Gastroesophageal sphincter (tissue), 4 donors: Measurements from ENCODE around the gene LRPAP1. TPM values are rescaled to one million over a fixed set of nuclear protein-coding genes. Genes with fewer than 3 reads are reported as not detected.

Source experiments
- ATAC-seq: fragments of 150-250 bp; one replicate; pipeline ENCODE4 v1.9.1; 2016; ENCODE audit warnings: mild to moderate bottlenecking, moderate library complexity
- H3K27ac ChIP-seq, 4 donors: fragments of 200-600 bp; sonication (generic) in 3 of 4; 1 replicate in 3 of 4; 2 replicates in 1 of 4; pipeline ENCODE4 v1.5.1; 2016 to 2019
- H3K27me3 ChIP-seq: fragments of 200-600 bp; sonication (generic); one replicate; pipeline ENCODE4 v1.5.1; 2019
- H3K36me3 ChIP-seq, 2 donors: fragments of 200-600 bp; sonication (generic); one replicate each; pipeline ENCODE4 v1.5.1; 2019; ENCODE audit warnings: control low read depth in 1 of 2
- H3K4me1 ChIP-seq, 3 donors: fragments of 200-600 bp; sonication (generic); 1 replicate in 2 of 3; 2 replicates in 1 of 3; pipeline ENCODE4 v1.5.1; 2016 to 2019; ENCODE audit warnings: control low read depth in 2 of 3
- H3K4me3 ChIP-seq, 2 donors: fragments of 200-600 bp; sonication (generic); one replicate each; pipeline ENCODE4 v1.5.1; 2019; ENCODE audit warnings: mild to moderate bottlenecking in 1 of 2, moderate library complexity in 1 of 2
- H3K9me3 ChIP-seq, 3 donors: fragments of 200-600 bp; sonication (generic); one replicate each; pipeline ENCODE4 v1.5.1; 2017 to 2019; ENCODE audit warnings: control low read depth in 2 of 3
- CTCF ChIP-seq, 4 experiments: fragments of 200-600 bp in 2 of 4; fragments of 450-650 bp in 2 of 4; sonication (generic) in 1 of 4; IDR thresholded peaks; one replicate each; pipeline ENCODE4 v1.5.1; 2017 to 2019; ENCODE audit warnings: antibody characterized with exemption in 4 of 4, mild to moderate bottlenecking in 2 of 4, moderate library complexity in 2 of 4
- EP300 ChIP-seq: sonication (generic); formaldehyde crosslinking; IDR thresholded peaks from one replicate; pipeline ENCODE4 v1.6.1; 2017; ENCODE audit warnings: antibody characterized with exemption, mild to moderate bottlenecking
- POLR2A ChIP-seq, 2 donors: fragments of 450-650 bp; IDR thresholded peaks; one replicate each; pipeline ENCODE4 v1.6.1; 2017; ENCODE audit warnings: antibody characterized with exemption in 2 of 2, mild to moderate bottlenecking in 2 of 2, moderate library complexity in 1 of 2
- POLR2AphosphoS5 ChIP-seq: sonication (generic); formaldehyde crosslinking; IDR thresholded peaks from one replicate; pipeline ENCODE4 v1.6.1; 2017; ENCODE audit warnings: antibody characterized with exemption
- WGBS, 2 donors: methylation state at CpG; one replicate each; pipeline ENCODE4 v1.1.5; 2018; ENCODE audit warnings: low coverage in 1 of 2; 5-methylcytosine and 5-hydroxymethylcytosine counted together
- total RNA-seq, 4 donors: library from RNA; depleted of rRNA; stranded (reverse); fragments of >200 nt; gene quantifications; one replicate each; pipeline ENCODE4 v1.1.0, GENCODE V29; 2016

LRPAP1 gene
- total RNA-seq, 4 donors from 2014 or later = 180 to 267 (median 201) TPM

- Histone ChIP-seq H3K27me3 (no peaks in the 10 kb centered on the region), H3K4me1 (peaks cover 0 to 36% (median 7%) of the 10 kb centered on the region in 3 donors), H3K9me3 (no peaks in the 10 kb centered on the region), H3K4me3 (no peak overlapping the region), H3K36me3 (peaks cover 0 to 82% of the 10 kb centered on the region in 2 donors), H3K27ac (no peak overlapping the region)
- ATAC-seq = no peak
- no peak for TF ChIP-seq CTCF (IDR thresholded peaks at IDR 0.05)
- no peak for TF ChIP-seq EP300
- TF ChIP-seq POLR2A (IDR thresholded peaks at IDR 0.05) = no peak
- no peak for TF ChIP-seq POLR2AphosphoS5
- 54 to 88% methylated on average over 5 to 7 of the region's 33 CpGs for WGBS, 2 donors
These were observed 6.4 kb downstream of the LRPAP1 start for GRCh38 chr4:3525532-3526430.

- Histone ChIP-seq H3K9me3 (no peaks in the 10 kb centered on the region), H3K27ac (no peak overlapping the region), H3K4me1 (peaks cover 0 to 27% (median 0%) of the 10 kb centered on the region in 3 donors), H3K36me3 (peaks cover 0 to 89% of the 10 kb centered on the region in 2 donors), H3K27me3 (no peaks in the 10 kb centered on the region), H3K4me3 (no peak overlapping the region)
- TF ChIP-seq CTCF (IDR thresholded peaks at IDR 0.05) (no peak), POLR2AphosphoS5 (no peak), EP300 (no peak), POLR2A (IDR thresholded peaks at IDR 0.05) (no peak)
- 73 to 75% methylated on average over 7 to 9 of the region's 19 CpGs for WGBS, 2 donors
- no peak for ATAC-seq
These were observed 7.3 kb downstream of the LRPAP1 start for GRCh38 chr4:3524920-3525319.

GRCh38 chr4:3524349-3524748, 7.9 kb downstream of the LRPAP1 start:
- no peaks in the 10 kb centered on the region for H3K27me3 ChIP-seq
- H3K27ac ChIP-seq = no peak overlapping the region
- peaks cover 0 to 22% (median 0%) of the 10 kb centered on the region in 3 donors for H3K4me1 ChIP-seq
- H3K36me3 ChIP-seq = peaks cover 0 to 89% of the 10 kb centered on the region in 2 donors
- H3K4me3 ChIP-seq = no peak overlapping the region
- TF ChIP-seq CTCF (IDR thresholded peaks at IDR 0.05) (no peak), POLR2A (IDR thresholded peaks at IDR 0.05) (no peak), EP300 (no peak), POLR2AphosphoS5 (no peak)
- no peaks in the 10 kb centered on the region for H3K9me3 ChIP-seq
- WGBS, 2 donors = 100% methylated on average over 1 of the region's 8 CpGs; no CpG with 5 or more reads in 1 of the 2 donors
- no peak for ATAC-seq

- ATAC-seq = no peak
These were observed 8.5 kb downstream of the LRPAP1 start for GRCh38 chr4:3523628-3524221.

More at GRCh38 chr4:3523628-3524221, 8.5 kb downstream of the LRPAP1 start:
- WGBS, 2 donors = 63 to 79% methylated on average over 6 to 7 of the region's 24 CpGs
- no peak overlapping the region for H3K4me3 ChIP-seq
- peaks cover 0 to 18% (median 0%) of the 10 kb centered on the region in 3 donors for H3K4me1 ChIP-seq
- H3K36me3 ChIP-seq = peaks cover 0 to 90% of the 10 kb centered on the region in 2 donors
- no peaks in the 10 kb centered on the region for H3K9me3 ChIP-seq
- H3K27ac ChIP-seq = no peak overlapping the region
- no peaks in the 10 kb centered on the region for H3K27me3 ChIP-seq
- TF ChIP-seq EP300 (no peak), POLR2AphosphoS5 (no peak), POLR2A (IDR thresholded peaks at IDR 0.05) (no peak), CTCF (IDR thresholded peaks at IDR 0.05) (no peak)
